ENCODE measurements around the gene GGT1.
"Not testable (repeated sequence)": the region's sequence is repeated elsewhere in the genome, so short reads cannot be mapped to it uniquely, and the experiment has no call there.

The GGT1 gene

DNA sequence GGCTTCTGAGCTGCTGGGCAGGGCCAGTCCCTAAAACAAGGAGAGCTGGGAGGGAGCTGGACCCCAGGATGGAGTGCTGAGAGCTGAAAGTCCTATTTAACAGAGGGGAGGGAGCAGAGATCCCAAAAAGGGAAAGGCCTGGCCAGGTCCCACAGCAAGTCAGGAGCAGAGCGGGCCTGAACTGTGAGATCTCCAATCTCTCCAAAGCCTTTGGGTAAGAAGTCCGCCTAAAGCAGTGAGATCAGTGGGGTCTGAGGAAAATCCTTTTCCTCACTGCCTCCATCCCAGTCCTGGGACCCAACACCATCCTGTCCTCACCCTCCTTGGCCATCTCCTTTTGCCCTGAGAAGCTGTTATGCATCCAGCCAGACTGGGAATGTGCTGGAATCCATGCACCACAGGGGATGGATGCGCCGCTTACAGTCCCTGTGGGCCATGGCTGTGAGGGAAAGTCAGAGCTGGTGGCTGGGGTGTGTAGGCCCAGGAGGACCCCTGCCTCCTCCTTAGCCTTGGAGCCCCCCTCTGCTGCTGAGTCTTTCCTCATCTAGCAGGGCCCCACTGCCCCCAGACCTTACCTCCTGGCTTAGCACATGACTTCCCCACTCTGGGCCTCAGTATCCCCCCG, 18.7 kb upstream of the GGT1 start:
- no peak for DNase-seq

DNA sequence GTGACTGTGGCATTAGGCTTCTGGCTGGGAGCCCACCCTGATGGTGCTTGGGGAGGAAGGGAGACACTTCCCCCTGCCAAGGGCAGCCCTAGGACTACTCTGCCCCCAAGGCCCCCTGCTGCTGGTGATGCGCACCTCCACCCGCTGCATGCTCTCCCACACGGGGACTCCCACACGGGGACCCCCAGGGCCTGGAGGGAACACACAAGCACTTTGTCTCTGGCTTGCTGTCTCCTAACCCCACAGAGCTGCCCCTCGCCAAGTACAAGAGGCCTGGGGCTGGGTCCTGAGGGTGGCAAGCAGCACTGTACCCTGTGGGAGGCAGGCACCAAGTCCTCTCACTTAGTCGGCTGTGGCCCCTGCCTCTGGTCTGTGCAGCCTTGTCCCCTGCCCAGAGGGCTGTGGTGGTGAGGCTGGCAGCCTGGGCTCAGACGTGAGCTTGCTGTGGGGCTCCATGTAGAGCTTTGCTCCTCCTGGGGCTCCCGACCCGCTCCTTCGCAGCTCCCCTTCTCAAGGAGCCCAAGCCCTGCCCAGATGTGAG, 18.1 kb upstream of the GGT1 start:
- DNase-seq, result no peak

DNA sequence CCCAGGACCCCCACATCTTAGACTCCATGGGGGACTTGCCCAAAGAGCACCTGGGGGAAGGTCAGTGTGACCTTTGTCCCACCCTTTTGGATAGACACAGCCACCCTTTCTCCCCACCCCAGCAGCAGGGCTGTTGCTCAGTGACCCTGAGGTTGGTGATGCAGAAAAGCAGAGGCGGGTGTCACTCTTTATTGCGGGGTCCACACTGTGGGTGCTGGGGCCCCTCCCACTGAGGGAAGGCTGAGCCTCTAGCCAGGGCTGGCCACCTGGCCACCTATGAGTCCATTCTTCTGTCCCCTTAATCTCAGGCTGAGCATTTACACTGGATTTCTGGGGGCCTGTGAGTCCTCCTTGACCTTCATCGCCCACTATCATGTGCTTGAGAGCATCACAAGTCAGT, 17.5 kb upstream of the GGT1 start:
- no peak for DNase-seq

- no peak for DNase-seq
Observed at GRCh38 chr22:24585927-24586546, 17.0 kb upstream of the GGT1 start.

DNA sequence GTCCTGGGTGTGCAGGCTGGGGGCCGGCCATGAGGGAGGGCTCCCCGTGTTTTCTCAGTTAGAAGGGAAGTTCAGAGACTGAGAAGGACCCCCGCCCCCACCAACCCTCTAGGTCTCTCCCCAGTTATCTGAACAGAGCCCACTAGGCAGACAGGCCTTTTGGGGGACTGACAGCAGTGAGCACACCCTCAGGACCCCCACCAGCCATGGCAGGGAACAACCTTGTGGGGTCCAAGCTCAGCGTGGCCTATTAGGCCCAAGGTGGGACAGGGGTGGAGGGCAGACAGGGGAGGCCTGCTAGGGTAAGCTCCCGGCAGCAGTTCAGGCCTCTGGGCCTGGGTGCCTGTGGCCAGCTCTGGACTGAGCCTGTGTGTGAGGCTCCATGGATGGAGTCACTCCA, 15.7 kb upstream of the GGT1 start:
- DNase-seq, result no peak

- no peak for DNase-seq
Observed at GRCh38 chr22:24587948-24588347, 15.0 kb upstream of the GGT1 start.

GRCh38 chr22:24588381-24588756, 14.6 kb upstream of the GGT1 start:
- no peak for DNase-seq

DNA sequence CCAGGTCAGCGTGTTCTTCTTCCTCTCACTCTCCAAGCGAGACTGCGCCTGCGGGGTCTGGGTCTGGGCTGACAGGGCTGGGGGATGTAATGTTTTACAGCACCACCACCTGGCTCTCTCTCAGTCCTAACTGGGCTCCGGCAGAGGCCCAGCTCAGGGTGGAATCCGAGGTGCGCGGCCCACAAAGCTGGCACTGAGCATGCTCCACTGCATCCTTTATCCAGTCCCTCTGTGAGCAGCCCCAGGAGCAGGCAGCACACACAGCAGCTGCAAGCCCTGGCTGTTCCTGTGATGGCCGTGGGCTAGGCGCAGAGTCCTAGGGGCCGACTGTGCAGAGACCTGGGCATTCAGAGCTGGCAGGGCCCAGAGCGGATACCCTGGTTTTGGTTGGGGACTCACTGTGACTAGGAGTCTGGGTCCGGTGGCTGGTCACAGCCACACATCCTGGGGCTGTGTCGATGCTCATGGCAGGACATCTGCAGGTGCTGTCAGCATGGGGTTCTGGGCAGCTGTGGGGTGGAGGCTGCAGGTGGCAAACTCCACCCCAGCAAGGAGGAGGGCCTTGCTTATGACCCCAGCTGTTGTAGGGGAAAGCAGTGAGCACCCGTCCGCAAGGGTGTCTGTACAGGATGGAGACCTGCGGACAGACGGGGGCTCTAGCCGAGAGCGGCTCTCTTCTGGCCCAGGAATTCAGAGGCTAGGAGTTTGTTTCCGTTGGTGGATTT, 14.1 kb upstream of the GGT1 start:
- no peak for DNase-seq

DNA sequence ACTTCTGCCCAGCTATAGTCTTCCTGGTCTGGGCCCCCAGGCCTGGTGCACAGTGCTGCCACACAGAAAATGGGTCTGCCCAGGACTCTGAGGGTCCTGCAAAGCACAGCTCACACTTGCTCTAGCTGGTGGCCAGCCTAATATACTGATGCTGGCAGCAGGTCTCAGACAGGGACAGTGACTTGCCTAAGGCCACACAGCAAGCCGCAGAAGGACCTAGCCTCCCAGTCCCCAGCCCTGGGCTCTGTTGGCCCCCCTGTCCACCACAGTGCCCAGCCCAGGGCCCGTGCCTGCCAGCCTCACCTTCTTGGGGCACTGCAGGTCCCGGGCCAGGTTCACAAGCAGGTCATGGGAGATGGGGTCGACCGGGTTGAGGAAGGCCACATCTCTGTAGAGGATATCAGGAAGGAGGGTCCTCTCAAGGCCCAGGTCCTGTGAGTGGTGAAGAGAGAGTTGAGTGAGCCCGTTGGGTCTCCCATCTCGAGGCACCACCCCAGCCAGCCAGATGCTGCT, 13.4 kb upstream of the GGT1 start:
- no peak for DNase-seq

GRCh38 chr22:24590596-24591173, 12.3 kb upstream of the GGT1 start:
- no peak for DNase-seq

DNA sequence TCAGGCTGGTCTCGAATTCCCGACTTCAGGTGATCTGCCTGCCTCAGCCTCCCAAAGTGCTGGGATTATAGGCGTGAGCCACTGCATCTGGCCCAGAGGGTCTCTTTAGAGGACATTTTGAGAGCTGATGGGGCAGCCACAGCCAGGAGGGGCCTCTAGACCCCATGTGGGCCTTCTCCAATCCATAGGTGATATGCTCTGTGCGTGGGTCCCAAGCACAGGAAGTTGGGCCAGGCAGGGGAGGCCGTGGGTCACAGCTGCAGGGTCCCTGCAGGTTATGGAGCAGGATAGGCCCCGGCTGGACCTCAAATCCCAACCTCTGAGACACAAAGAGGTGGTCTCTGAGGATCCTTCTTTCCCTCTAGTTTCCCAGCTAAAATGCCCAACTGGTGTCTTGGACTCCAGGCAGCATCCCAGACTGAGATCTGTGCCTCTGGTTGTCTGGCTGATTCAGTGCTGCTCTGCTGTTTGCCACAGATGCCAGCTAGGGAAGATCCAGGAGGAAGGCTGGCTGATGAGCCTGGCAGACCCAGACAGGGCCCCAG, 11.6 kb upstream of the GGT1 start:
- no peak for DNase-seq

GRCh38 chr22:24592058-24592850, 10.7 kb upstream of the GGT1 start:
- no peak for DNase-seq

- no peak for DNase-seq
Observed at GRCh38 chr22:24592851-24593558, 10.0 kb upstream of the GGT1 start, which contains the start of gene LRRC75B. Gene LRRC75B, minus strand, starts transcription at chr22:24593073. Its CDS starts 34 bp downstream, at chr22:24593039.

GRCh38 chr22:24593559-24593835, 9.5 kb upstream of the GGT1 start:
- DNase-seq, result not testable (repeated sequence)

DNA sequence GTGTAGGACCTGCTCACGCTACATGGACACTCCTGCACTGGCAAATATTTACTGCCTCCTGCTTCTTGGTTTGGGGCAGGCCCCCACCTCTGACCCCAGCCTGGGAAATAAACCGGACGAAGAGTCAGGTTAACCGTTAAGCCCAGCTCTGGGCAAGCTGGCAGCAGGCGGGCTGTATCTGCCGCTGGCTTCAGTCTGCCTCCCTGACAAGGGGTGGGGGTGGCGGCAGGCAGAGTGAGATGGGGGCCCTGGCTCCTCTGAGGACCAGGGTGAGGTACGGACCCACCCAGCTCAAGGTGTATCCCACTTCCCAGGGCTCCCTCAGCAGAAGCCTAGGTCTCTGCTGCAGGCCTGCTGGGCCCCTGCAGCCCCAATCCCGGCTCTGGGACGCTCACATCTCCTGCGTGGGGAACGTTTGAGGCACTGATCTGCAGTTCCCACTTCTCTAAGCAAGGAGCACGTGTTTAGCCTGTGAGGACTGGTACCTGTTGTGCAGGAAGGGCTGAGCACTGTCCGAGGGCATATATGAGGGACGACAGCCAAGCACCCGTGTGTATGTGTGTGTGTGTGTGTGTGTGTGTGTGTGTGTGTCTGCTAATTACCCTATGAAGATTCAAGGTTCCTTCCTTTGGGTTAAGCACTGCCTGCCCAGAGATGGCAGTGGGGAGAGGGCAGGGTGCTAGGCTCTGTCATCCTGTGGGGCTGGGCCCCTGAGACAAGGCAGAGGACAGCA, 9.0 kb upstream of the GGT1 start:
- DNase-seq, result no peak

DNA sequence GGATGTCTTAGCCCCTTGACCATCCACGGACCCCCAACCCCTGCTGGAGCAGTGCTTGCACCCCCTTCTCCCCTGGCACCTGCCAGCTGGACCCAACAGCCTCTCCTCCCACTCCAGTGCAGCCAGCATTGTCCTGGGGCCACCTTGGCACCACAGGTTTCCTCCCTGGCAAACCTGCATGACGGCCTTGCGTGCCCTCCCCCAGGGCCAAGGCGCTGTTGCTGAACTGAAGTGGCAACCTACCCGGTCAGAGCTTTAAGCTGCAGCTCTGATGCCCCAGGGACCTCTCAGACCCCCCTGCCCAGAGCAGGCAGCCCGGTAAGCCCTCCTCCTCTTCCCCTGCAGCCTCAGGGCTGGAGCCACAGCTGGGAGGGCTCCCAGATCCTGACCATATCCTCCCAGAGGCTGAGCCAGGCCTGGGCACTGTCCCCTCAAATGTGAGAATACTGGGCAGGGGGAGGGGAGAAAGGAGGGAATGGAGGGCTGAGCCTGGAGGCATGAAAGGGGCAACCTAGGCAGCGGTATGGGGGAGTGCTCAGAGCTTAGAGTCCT, 8.3 kb upstream of the GGT1 start:
- no peak for DNase-seq

GRCh38 chr22:24595228-24595627, 7.8 kb upstream of the GGT1 start:
- no peak for DNase-seq

DNA sequence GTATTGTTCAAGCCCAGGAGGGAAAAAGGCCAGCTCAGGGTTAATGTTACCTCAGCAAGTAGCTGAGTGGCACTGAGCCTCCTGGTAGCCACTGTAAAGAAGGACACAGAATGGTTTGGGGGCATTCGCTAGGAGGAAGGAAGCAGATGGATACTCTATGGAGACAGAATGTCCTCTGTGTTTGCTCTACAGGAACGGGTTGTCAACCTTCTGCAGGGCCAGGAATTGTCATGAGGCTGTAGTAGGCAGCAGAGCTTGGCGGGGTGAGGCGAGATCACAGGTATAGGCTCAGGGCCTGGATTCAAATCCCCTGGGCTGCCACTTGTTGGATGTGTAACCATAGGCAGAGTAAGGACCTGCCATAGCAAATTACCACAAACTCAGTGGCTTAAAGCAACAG, 7.1 kb upstream of the GGT1 start:
- no peak for DNase-seq

DNA sequence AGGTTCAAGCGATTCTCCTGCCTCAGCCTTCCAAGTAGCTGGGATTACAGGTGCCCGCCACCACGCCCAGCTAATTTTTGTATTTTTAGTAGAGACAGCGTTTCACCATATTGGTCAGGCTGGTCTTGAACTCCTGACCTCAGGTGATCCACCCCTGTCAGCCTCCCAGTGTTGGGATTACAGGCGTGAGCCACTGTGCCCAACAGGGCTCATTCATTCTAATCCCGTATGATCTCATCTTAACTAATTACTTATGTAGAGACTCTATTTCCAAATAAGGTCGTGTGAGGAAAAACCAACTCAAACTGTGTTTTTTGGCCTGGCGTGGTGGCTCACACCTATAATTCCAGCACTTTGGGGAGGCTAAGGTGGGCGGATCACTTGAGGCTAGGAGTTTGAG, 5.9 kb upstream of the GGT1 start:
- not testable (repeated sequence) for DNase-seq

- DNase-seq, result no peak
Observed at GRCh38 chr22:24599514-24599913, 3.5 kb upstream of the GGT1 start.
